ENCODE data around the gene UGT1A8. TPM values are rescaled to one million over a fixed set of nuclear protein-coding genes. Genes with fewer than 3 reads are reported as not detected.

Gene UGT1A8
- total and polyA plus RNA-seq, 2 donors (not counting 3 experiments of a cell fraction or from before 2014, with no cell fraction given), result not detected

DNA sequence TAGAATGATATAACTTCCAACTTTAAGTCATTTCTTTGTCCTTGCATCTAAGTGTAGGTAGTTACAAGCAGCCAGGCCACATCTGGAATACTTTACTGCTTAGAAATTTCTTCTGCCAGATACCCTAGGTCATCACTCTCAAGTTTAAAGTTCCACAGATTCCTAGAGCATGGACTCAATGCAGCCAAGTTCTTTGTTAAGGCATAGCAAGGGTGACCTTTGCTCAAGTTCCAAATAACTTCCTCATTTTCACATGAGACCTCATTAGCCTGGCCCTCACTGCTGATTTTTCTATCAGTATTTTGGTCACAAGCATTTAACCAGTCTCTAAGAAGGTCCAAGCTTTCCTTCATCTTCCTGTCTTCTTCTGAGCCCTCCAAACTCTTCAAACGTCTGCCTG lies 46.5 kb downstream of the UGT1A8 start:
- H3K4me2 ChIP-seq (ENCODE audit: insufficient read depth, low read length), result no peak overlapping the region

More for the DNA sequence above, 46.5 kb downstream of the UGT1A8 start:
- Histone ChIP-seq H3K27ac (ENCODE audit: insufficient read depth, low read depth, low read length) (no peak overlapping the region), H3K9ac (replicated peaks; ENCODE audit: extremely low read depth, insufficient read depth, low read length) (no peak overlapping the region), H3K9me1 (replicated peaks; ENCODE audit: control insufficient read depth, extremely low read depth, insufficient read depth, low read length) (no peaks in the 10 kb centered on the region), H3K4me1 (ENCODE audit: control insufficient read depth, extremely low read depth, insufficient read depth, low read length) (no peaks in the 10 kb centered on the region), H3K36me3 (ENCODE audit: control insufficient read depth in 2 of 2, extremely low read depth in 1 of 2, insufficient read depth in 2 of 2, low read length in 2 of 2) (no peaks in the 10 kb centered on the region), H4K20me1 (replicated peaks; ENCODE audit: control insufficient read depth, extremely low read depth, insufficient read depth, low read length) (no peaks in the 10 kb centered on the region), H3K9me3 (replicated peaks; ENCODE audit: control insufficient read depth, insufficient read depth, low read length) (no peaks in the 10 kb centered on the region), H3K4me3 (replicated peaks in 1 of 3; ENCODE audit: insufficient read depth in 1 of 3, low read depth in 1 of 3, low read length in 3 of 3) (no peak overlapping the region), H2AFZ (ENCODE audit: low read depth, low read length) (no peak overlapping the region), H3K79me2 (ENCODE audit: control insufficient read depth, insufficient read depth, low read length) (no peaks in the 10 kb centered on the region), H3K27me3 (ENCODE audit: control insufficient read depth in 2 of 2, insufficient read depth in 2 of 2, low read length in 2 of 2) (peaks cover 0 to 3% of the 10 kb centered on the region in 2 experiments)
- no TSS peak for BruUV-seq (replicated peaks)
- dilution Hi-C loops (cut with MboI; ENCODE audit: extremely low pct_ligation_motif_present, low sequenced_read_pairs) (no loop called here), intact Hi-C loops (cut with micrococcal nuclease) (no loop called here)
- POLR2A ChIA-PET, result no interaction called here
- CTCF ChIA-PET, result no interaction called here
- no peak for FAIRE-seq
- TF ChIP-seq GATA2 (IDR thresholded peaks at IDR 0.05; ENCODE audit: insufficient read depth, insufficient read length, low read depth, low read length), result no peak
- TF ChIP-seq, protein P1, sequence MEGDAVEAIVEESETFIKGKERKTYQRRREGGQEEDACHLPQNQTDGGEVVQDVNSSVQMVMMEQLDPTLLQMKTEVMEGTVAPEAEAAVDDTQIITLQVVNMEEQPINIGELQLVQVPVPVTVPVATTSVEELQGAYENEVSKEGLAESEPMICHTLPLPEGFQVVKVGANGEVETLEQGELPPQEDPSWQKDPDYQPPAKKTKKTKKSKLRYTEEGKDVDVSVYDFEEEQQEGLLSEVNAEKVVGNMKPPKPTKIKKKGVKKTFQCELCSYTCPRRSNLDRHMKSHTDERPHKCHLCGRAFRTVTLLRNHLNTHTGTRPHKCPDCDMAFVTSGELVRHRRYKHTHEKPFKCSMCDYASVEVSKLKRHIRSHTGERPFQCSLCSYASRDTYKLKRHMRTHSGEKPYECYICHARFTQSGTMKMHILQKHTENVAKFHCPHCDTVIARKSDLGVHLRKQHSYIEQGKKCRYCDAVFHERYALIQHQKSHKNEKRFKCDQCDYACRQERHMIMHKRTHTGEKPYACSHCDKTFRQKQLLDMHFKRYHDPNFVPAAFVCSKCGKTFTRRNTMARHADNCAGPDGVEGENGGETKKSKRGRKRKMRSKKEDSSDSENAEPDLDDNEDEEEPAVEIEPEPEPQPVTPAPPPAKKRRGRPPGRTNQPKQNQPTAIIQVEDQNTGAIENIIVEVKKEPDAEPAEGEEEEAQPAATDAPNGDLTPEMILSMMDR (IDR thresholded peaks at IDR 0.05; ENCODE audit: extremely low read depth in 1 of 2, insufficient read depth in 1 of 2, low read depth in 1 of 2, low read length in 2 of 2), result no peak
- no peak for TF ChIP-seq EZH2 (IDR thresholded peaks at IDR 0.05; ENCODE audit: borderline replicate concordance, low read depth, low read length, severe bottlenecking)
- TF ChIP-seq FOS (IDR thresholded peaks at IDR 0.05; ENCODE audit: borderline replicate concordance, insufficient read depth, low read length), result no peak
- TF ChIP-seq, protein P2, sequence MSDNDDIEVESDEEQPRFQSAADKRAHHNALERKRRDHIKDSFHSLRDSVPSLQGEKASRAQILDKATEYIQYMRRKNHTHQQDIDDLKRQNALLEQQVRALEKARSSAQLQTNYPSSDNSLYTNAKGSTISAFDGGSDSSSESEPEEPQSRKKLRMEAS (IDR thresholded peaks at IDR 0.05; ENCODE audit: insufficient read depth, insufficient read length), result no peak
- TF ChIP-seq POLR2AphosphoS5 (IDR thresholded peaks at IDR 0.05; ENCODE audit: insufficient read depth, low read depth, low read length), result no peak
- TF ChIP-seq MYC (IDR thresholded peaks at IDR 0.05; ENCODE audit: low read depth, low read length), result no peak
- no peak for TF ChIP-seq POLR2A (IDR thresholded peaks at IDR 0.05; ENCODE audit: low read depth, low read length)
- TF ChIP-seq JUN (IDR thresholded peaks at IDR 0.05; ENCODE audit: borderline replicate concordance, insufficient read depth, insufficient read length, low read depth), result no peak
- DNase-seq (ENCODE audit: low read depth, low spot score), result no peak

All from endothelial cell of umbilical vein (primary cell).